Mesenchymal stem cell (in vitro differentiated cells and primary cell): ENCODE results near the gene SULT1C4.

Source experiments
- DNase-seq: peaks from one replicate; pipeline ENCODE4 v3.0.0-alpha.2; 2013
- H2AFZ ChIP-seq: one replicate; pipeline ENCODE4 v1.6.1; 2013; ENCODE audit warnings: low read depth, mild to moderate bottlenecking, control low read depth, inconsistent platforms, low read length, moderate library complexity
- H2AK5ac ChIP-seq: 2 replicates; pipeline ENCODE4 v1.6.1; 2013; ENCODE audit warnings: low read length, moderate library complexity, mild to moderate bottlenecking, inconsistent platforms; ENCODE audit not compliant: severe bottlenecking
- H2BK120ac ChIP-seq: one replicate; pipeline ENCODE4 v1.6.1; 2013; ENCODE audit warnings: low read depth, mild to moderate bottlenecking, inconsistent platforms, low read length, moderate library complexity
- H2BK12ac ChIP-seq, 2 experiments: one replicate each; pipeline ENCODE4 v1.6.1; 2013; ENCODE audit warnings: inconsistent platforms in 2 of 2, low read length in 2 of 2, mild to moderate bottlenecking in 2 of 2, moderate library complexity in 2 of 2, control low read depth in 1 of 2
- H2BK15ac ChIP-seq: one replicate; pipeline ENCODE4 v1.6.1; 2013; ENCODE audit warnings: mild to moderate bottlenecking, low read depth, inconsistent platforms; ENCODE audit not compliant: poor library complexity, severe bottlenecking
- H2BK5ac ChIP-seq: 2 replicates; pipeline ENCODE4 v1.6.1; 2013; ENCODE audit warnings: low read depth, mild to moderate bottlenecking, low read length, control low read depth, inconsistent platforms; ENCODE audit not compliant: poor library complexity, severe bottlenecking
- H3K14ac ChIP-seq, 2 experiments: one replicate each; pipeline ENCODE4 v1.6.1; 2013; ENCODE audit warnings: inconsistent platforms in 2 of 2, low read length in 2 of 2, control low read depth in 1 of 2, mild to moderate bottlenecking in 1 of 2, moderate library complexity in 1 of 2
- H3K18ac ChIP-seq, 2 experiments: one replicate each; pipeline ENCODE4 v1.6.1; 2013; ENCODE audit warnings: inconsistent platforms in 2 of 2, low read length in 2 of 2, control low read depth in 1 of 2, low read depth in 1 of 2, mild to moderate bottlenecking in 1 of 2
- H3K23ac ChIP-seq, 2 experiments: one replicate each; pipeline ENCODE4 v1.6.1; 2013; ENCODE audit warnings: inconsistent platforms in 2 of 2, low read length in 2 of 2, mild to moderate bottlenecking in 2 of 2, moderate library complexity in 2 of 2, control low read depth in 1 of 2
- H3K27ac ChIP-seq: 2 replicates; pipeline ENCODE4 v1.5.1; 2013; ENCODE audit warnings: mild to moderate bottlenecking, moderate library complexity, low read length, control low read depth, inconsistent platforms; ENCODE audit not compliant: poor library complexity, severe bottlenecking
- H3K27me3 ChIP-seq, 2 experiments: 2 replicates each; pipeline versions ENCODE4 v1.6.1 to v1.7.0; 2013; ENCODE audit warnings: low read length in 2 of 2, mild to moderate bottlenecking in 2 of 2, moderate library complexity in 2 of 2, control low read depth in 1 of 2, inconsistent platforms in 1 of 2; ENCODE audit not compliant: control insufficient read depth in 1 of 2, insufficient read depth in 1 of 2
- H3K36me3 ChIP-seq, 2 experiments: 2 replicates each; pipeline versions ENCODE4 v1.6.1 to v1.7.0; 2013; ENCODE audit warnings: low read length in 2 of 2, control low read depth in 1 of 2, inconsistent platforms in 1 of 2, low read depth in 1 of 2, mild to moderate bottlenecking in 1 of 2; ENCODE audit not compliant: insufficient read depth in 2 of 2, control insufficient read depth in 1 of 2
- H3K4ac ChIP-seq, 2 experiments: one replicate each; pipeline ENCODE4 v1.6.1; 2013; ENCODE audit warnings: inconsistent platforms in 2 of 2, low read length in 2 of 2, mild to moderate bottlenecking in 2 of 2, moderate library complexity in 2 of 2, control low read depth in 1 of 2, low read depth in 1 of 2
- H3K4me1 ChIP-seq: 2 replicates; pipeline ENCODE4 v1.6.1; 2013; ENCODE audit warnings: low read depth, low read length, control low read depth; ENCODE audit not compliant: control insufficient read depth, insufficient read depth
- H3K4me2 ChIP-seq: 2 replicates; pipeline ENCODE4 v1.6.1; 2013; ENCODE audit warnings: low read length, mild to moderate bottlenecking, inconsistent platforms; ENCODE audit not compliant: poor library complexity, severe bottlenecking
- H3K4me3 ChIP-seq, 2 experiments: 2 replicates each; pipeline versions ENCODE4 v1.5.1 to v1.7.0; 2013; ENCODE audit warnings: low read length in 2 of 2, mild to moderate bottlenecking in 2 of 2, control low read depth in 1 of 2, low read depth in 1 of 2; ENCODE audit not compliant: insufficient read depth in 1 of 2
- H3K79me1 ChIP-seq: replicated peaks from 2 replicates; pipeline ENCODE4 v1.6.1; 2013; ENCODE audit warnings: mild to moderate bottlenecking, control low read depth, low read length, inconsistent platforms; ENCODE audit not compliant: poor library complexity, severe bottlenecking
- H3K9ac ChIP-seq: 2 replicates; pipeline ENCODE4 v1.7.0; 2013; ENCODE audit warnings: mild to moderate bottlenecking, low read length, moderate library complexity
- H3K9me3 ChIP-seq: 2 replicates; pipeline ENCODE4 v1.7.0; 2013; ENCODE audit warnings: mild to moderate bottlenecking, low read length; ENCODE audit not compliant: control insufficient read depth
- H4K8ac ChIP-seq: one replicate; pipeline ENCODE4 v1.6.1; 2013; ENCODE audit warnings: inconsistent platforms, mild to moderate bottlenecking, low read length, moderate library complexity
- H4K91ac ChIP-seq: one replicate; pipeline ENCODE4 v1.6.1; 2013; ENCODE audit warnings: mild to moderate bottlenecking, low read length, inconsistent platforms
- WGBS: methylation state at CpG from one replicate; pipeline ENCODE4 v1.1.7; 2013; ENCODE audit warnings: mixed read lengths; 5-methylcytosine and 5-hydroxymethylcytosine counted together

SULT1C4 gene

DNA sequence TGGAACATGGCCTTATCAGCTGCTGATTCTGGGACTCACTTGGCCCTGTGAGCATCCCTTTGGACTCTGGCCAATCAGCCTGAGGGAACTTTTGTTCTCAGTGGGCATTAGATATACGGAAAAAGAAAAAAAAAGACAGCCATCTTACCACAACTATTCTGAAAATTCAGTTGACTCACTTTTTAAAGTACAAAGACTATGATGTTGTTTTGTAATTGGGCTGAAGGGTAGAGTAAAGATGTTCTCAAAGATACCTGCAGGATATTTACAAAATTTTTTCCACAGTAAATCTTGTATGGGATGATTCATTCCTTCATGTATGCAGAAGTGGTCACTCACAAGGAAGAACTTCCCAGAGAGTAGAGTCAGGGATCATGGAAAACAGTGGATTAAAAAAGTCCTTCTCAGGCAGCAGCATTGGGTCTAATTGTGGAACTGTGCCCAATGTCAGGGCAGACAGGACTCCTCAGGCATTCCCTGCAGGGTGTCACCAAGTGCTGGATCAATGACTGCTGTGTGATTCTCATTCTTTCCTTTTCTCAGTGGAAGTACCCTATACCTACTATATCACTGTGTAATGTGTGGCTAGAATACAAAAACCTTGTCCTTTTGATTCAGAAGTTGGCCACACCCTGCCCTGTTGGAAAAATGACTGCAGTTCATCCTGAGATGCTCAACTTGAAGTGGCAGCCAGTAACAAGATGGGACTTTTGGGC, 35.4 kb downstream of the SULT1C4 start:
- H3K79me1 ChIP-seq, result peaks cover 2% of the 10 kb centered on the region
- H3K4me3 ChIP-seq, result no peak overlapping the region
- no CpG with 5 or more reads among the region's 1 CpG for WGBS
- peak overlapping the region; percentile 94 for H2AK5ac ChIP-seq
- peak; percentile 90 for DNase-seq
- H2BK12ac ChIP-seq, result peak overlapping the region; percentile 42 to 69
- no peak overlapping the region for H3K9ac ChIP-seq
- H2BK15ac ChIP-seq, result no peak overlapping the region
- no peak overlapping the region for H3K23ac ChIP-seq
- no peak overlapping the region for H3K14ac ChIP-seq
- H2AFZ ChIP-seq, result no peak overlapping the region
- H3K27me3 ChIP-seq, result no peaks in the 10 kb centered on the region
- H3K9me3 ChIP-seq, result no peaks in the 10 kb centered on the region
- peak overlapping the region; percentile 48 for H3K27ac ChIP-seq
- peaks cover 3% of the 10 kb centered on the region for H3K4me1 ChIP-seq
- no peak overlapping the region for H2BK5ac ChIP-seq
- peak overlapping the region; percentile 92 for H2BK120ac ChIP-seq
- H3K4ac ChIP-seq, result peak overlapping the region in 1 of 2 experiments; percentile 47
- no peaks in the 10 kb centered on the region for H3K36me3 ChIP-seq
- H4K91ac ChIP-seq, result peak overlapping the region; percentile 52
- H3K18ac ChIP-seq, result peak overlapping the region in 1 of 2 experiments; percentile 2
- peak overlapping the region; percentile 45 for H4K8ac ChIP-seq
- H3K4me2 ChIP-seq, result no peak overlapping the region

DNA sequence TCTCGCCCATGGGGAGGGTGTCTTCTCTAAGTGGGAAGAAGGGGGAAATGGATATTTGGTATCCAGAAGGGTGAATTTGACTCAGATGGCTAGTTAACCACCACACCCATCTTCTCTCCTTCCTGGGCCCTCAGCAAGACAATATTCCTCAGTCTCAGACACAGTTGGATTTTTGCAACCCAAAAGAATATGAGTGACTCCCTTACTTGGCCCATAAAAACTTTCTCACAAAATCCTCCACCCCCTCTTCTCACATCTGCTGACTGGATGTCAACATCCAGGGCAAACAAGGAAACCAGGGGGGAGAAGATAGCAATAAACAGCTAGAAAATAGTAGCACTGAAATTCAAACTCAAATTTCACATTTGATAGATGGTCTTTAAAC, 35.9 kb downstream of the SULT1C4 start:
- Histone ChIP-seq H3K9ac (no peak overlapping the region), H2BK5ac (no peak overlapping the region), H3K4me1 (peaks cover 3% of the 10 kb centered on the region), H3K23ac (no peak overlapping the region), H2BK120ac (peak overlapping the region; percentile 92), H3K4me2 (no peak overlapping the region), H3K27me3 (no peaks in the 10 kb centered on the region), H2AFZ (no peak overlapping the region), H3K36me3 (no peaks in the 10 kb centered on the region), H2AK5ac (peak overlapping the region; percentile 94), H4K8ac (no peak overlapping the region), H3K27ac (peak overlapping the region; percentile 48), H4K91ac (peak overlapping the region; percentile 52), H2BK12ac (peak overlapping the region; percentile 42 to 69), H3K79me1 (peaks cover 2% of the 10 kb centered on the region), H3K14ac (no peak overlapping the region), H2BK15ac (no peak overlapping the region), H3K4ac (peak overlapping the region in 1 of 2 experiments; percentile 47), H3K18ac (peak overlapping the region in 1 of 2 experiments; percentile 2), H3K4me3 (no peak overlapping the region), H3K9me3 (no peaks in the 10 kb centered on the region)
- no peak for DNase-seq
- WGBS, result no CpG with 5 or more reads among the region's 1 CpG

DNA sequence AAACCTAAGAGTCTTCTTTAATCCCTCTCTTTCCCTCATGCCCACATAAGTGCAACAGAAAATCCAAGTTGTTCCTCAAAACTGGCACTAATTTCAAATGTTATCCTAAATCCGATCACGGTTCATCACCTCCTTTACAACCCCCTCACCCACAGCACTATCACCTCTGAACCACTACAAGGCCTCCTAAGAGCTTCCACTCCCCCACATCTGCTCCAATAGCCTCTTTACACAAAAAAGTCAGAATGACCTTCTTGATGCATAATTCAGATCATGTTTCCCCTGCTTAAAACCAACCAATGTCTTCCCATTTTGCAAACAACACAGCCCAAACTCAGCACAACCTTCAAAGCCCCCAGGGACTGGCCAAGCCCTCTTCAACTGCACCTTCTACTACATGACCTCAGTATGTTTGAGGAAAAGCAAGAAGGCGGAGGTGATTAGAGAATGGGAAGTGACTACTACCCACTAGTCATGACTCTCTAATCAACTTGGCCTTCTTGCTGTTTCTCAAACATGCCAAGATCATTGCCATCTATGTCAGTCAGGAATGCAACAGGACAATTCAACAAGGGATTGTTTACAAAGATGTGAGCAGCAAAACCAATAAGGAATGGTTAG, 36.6 kb downstream of the SULT1C4 start:
- Histone ChIP-seq H2BK120ac (no peak overlapping the region), H3K9ac (no peak overlapping the region), H2BK5ac (no peak overlapping the region), H3K14ac (no peak overlapping the region), H3K18ac (peak overlapping the region in 1 of 2 experiments; percentile 23), H3K4me3 (no peak overlapping the region), H3K36me3 (no peaks in the 10 kb centered on the region), H4K91ac (no peak overlapping the region), H3K79me1 (peaks cover 2% of the 10 kb centered on the region), H3K4me1 (peaks cover 3% of the 10 kb centered on the region), H3K27ac (no peak overlapping the region), H3K23ac (no peak overlapping the region), H2BK15ac (no peak overlapping the region), H2AFZ (no peak overlapping the region), H3K4me2 (no peak overlapping the region), H3K9me3 (no peaks in the 10 kb centered on the region), H4K8ac (no peak overlapping the region), H3K4ac (peak overlapping the region in 1 of 2 experiments; percentile 29), H2BK12ac (peak overlapping the region in 1 of 2 experiments; percentile 89), H2AK5ac (peak overlapping the region; percentile 51), H3K27me3 (no peaks in the 10 kb centered on the region)
- WGBS, result 98% methylated on average over 2 of the region's 3 CpGs
- no peak for DNase-seq

DNA sequence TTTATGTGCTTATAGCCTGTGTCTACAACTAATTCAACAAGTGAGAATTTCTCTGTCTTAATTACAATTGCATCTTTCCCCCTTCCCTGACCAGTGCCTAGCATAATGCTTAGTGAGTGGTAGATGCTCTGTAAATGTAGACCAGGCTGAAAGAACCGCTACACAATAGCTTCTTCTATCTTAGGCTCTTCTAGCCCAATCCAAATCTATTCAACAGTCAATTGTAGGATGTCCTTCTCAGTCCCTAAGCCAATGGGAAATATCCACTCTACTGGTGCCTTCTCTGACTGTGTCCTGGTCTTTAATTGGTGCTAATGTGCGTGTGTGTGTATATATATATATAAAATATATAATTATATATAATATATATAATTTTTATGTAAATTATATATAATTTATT, 37.2 kb downstream of the SULT1C4 start:
- no peak overlapping the region for H3K14ac ChIP-seq
- no peak overlapping the region for H3K23ac ChIP-seq
- no peak for DNase-seq
- WGBS, result 100% methylated on average over 1 of the region's 2 CpGs
- H2BK15ac ChIP-seq, result no peak overlapping the region
- H3K9me3 ChIP-seq, result no peaks in the 10 kb centered on the region
- H2AK5ac ChIP-seq, result no peak overlapping the region
- H2BK5ac ChIP-seq, result no peak overlapping the region
- no peak overlapping the region for H3K9ac ChIP-seq
- peaks cover 0 to 2% of the 10 kb centered on the region in 2 experiments for H3K27me3 ChIP-seq
- H2BK12ac ChIP-seq, result no peak overlapping the region
- H2AFZ ChIP-seq, result no peak overlapping the region
- H2BK120ac ChIP-seq, result no peak overlapping the region
- no peak overlapping the region for H3K4ac ChIP-seq
- no peak overlapping the region for H3K4me2 ChIP-seq
- no peak overlapping the region for H4K91ac ChIP-seq
- H3K27ac ChIP-seq, result no peak overlapping the region
- peaks cover 3% of the 10 kb centered on the region for H3K4me1 ChIP-seq
- no peak overlapping the region for H3K4me3 ChIP-seq
- no peaks in the 10 kb centered on the region for H3K36me3 ChIP-seq
- no peak overlapping the region for H4K8ac ChIP-seq
- no peak overlapping the region for H3K18ac ChIP-seq
- H3K79me1 ChIP-seq, result peaks cover 2% of the 10 kb centered on the region
